H1 (cell line): ENCODE measurements around the gene VAMP4.

Experiments used
- ATF3 ChIP-seq: IDR thresholded peaks from 2 replicates; pipeline ENCODE4 v1.6.1; 2011; ENCODE audit warnings: low read depth, mild to moderate bottlenecking, low read length; ENCODE audit not compliant: insufficient read depth
- CREB1 ChIP-seq: IDR thresholded peaks from 2 replicates; pipeline ENCODE4 v1.6.1; 2012; ENCODE audit warnings: inconsistent platforms
- CTCF ChIP-seq, 3 experiments: IDR thresholded peaks; 1 replicate in 2 of 3; 2 replicates in 1 of 3; pipeline versions ENCODE4 v1.5.1 to v1.6.1; 2011; ENCODE audit warnings: low read length in 3 of 3, mild to moderate bottlenecking in 3 of 3, inconsistent platforms in 2 of 3, low read depth in 1 of 3, moderate library complexity in 1 of 3; ENCODE audit not compliant: insufficient read depth in 1 of 3; ENCODE audit errors: control extremely low read depth in 1 of 3
- EZH2 ChIP-seq: fragments of 200-600 bp; sonication (generic); IDR thresholded peaks from 2 replicates; pipeline ENCODE4 v1.7.1; 2012; ENCODE audit warnings: low read depth, mild to moderate bottlenecking, moderate library complexity, low read length, inconsistent platforms; ENCODE audit not compliant: severe bottlenecking
- GTF2F1 ChIP-seq: IDR thresholded peaks from 2 replicates; pipeline ENCODE4 v1.6.1; 2012; ENCODE audit warnings: low read depth, low read length, improper control_type of control experiment, borderline replicate concordance
- KDM4A ChIP-seq: IDR thresholded peaks from one replicate; pipeline ENCODE4 v1.7.1; 2012; ENCODE audit warnings: low read depth, mild to moderate bottlenecking, moderate library complexity, low read length, inconsistent platforms; ENCODE audit not compliant: severe bottlenecking
- MAX ChIP-seq: IDR thresholded peaks from 2 replicates; pipeline ENCODE4 v1.6.1; 2012; ENCODE audit warnings: inconsistent platforms
- POLR2A ChIP-seq, 2 experiments: IDR thresholded peaks; 1 replicate in 1 of 2; 2 replicates in 1 of 2; pipeline ENCODE4 v1.6.1; 2011; ENCODE audit warnings: low read depth in 2 of 2, low read length in 2 of 2, mild to moderate bottlenecking in 2 of 2; ENCODE audit errors: control extremely low read depth in 1 of 2
- POLR2AphosphoS5 ChIP-seq: IDR thresholded peaks from 2 replicates; pipeline ENCODE4 v1.6.1; 2011; ENCODE audit warnings: low read depth, low read length
- RAD21 ChIP-seq, 2 experiments: IDR thresholded peaks in 1 of 2; conservative IDR thresholded peaks in 1 of 2; 2 replicates each; pipeline ENCODE4 v1.6.1; 2011; ENCODE audit warnings: low read depth in 2 of 2, low read length in 2 of 2, improper control_type of control experiment in 1 of 2, inconsistent platforms in 1 of 2, mild to moderate bottlenecking in 1 of 2, moderate library complexity in 1 of 2
- SAP30 ChIP-seq: fragments of 300-600 bp; sonication (generic); IDR thresholded peaks from 2 replicates; pipeline ENCODE4 v1.7.1; 2012; ENCODE audit warnings: low read length, moderate library complexity, mild to moderate bottlenecking, inconsistent platforms; ENCODE audit not compliant: insufficient read depth, insufficient replicate concordance
- SIRT6 ChIP-seq: IDR thresholded peaks from one replicate; pipeline ENCODE4 v1.7.1; 2012; ENCODE audit warnings: low read length, inconsistent platforms
- SP2 ChIP-seq: IDR thresholded peaks from 2 replicates; pipeline ENCODE4 v1.6.1; 2012; ENCODE audit warnings: mild to moderate bottlenecking, low read length, inconsistent platforms
- YY1 ChIP-seq: IDR thresholded peaks from 2 replicates; pipeline ENCODE4 v1.6.1; 2011; ENCODE audit warnings: low read depth, mild to moderate bottlenecking, low read length

GRCh38 chr1:171663036-171663853 lies 78.6 kb downstream of the VAMP4 start:
- TF ChIP-seq CTCF (IDR thresholded peaks at IDR 0.05; ENCODE audit: control extremely low read depth in 1 of 3, insufficient read depth in 1 of 3, low read depth in 1 of 3, low read length in 3 of 3) (no peak), KDM4A (no peak), RAD21 (IDR thresholded peaks at IDR 0.05 in 1 of 2, conservative IDR thresholded peaks at IDR 0.05 in 1 of 2; ENCODE audit: low read depth in 2 of 2, low read length in 2 of 2) (no peak), POLR2AphosphoS5 (no peak), EZH2 (no peak), POLR2A (IDR thresholded peaks at IDR 0.05; ENCODE audit: control extremely low read depth in 1 of 2, low read depth in 2 of 2, low read length in 2 of 2) (no peak), YY1 (no peak), SP2 (no peak), MAX (no peak), GTF2F1 (no peak), ATF3 (no peak), SAP30 (no peak), CREB1 (no peak), SIRT6 (no peak)
